Measurements from ENCODE around the gene TNNI3K. TPM values are rescaled to one million over a fixed set of nuclear protein-coding genes. Genes with fewer than 3 reads are reported as not detected.
"Not testable (repeated sequence)": the region's sequence is repeated elsewhere in the genome, so short reads cannot be mapped to it uniquely, and the experiment has no call there.

Gene TNNI3K
- total RNA-seq, 2 experiments from 2014 or later = not detected

- Mint-ChIP-seq H3K27ac (no peak overlapping the region), H3K4me1 (no peaks in the 10 kb centered on the region), H3K4me3 (no peak overlapping the region), H3K36me3 (no peaks in the 10 kb centered on the region), H3K27me3 (no peaks in the 10 kb centered on the region), H3K9me3 (no peaks in the 10 kb centered on the region)
- no peak for DNase-seq
Observed at GRCh38 chr1:74246315-74246714, 11.1 kb downstream of the TNNI3K start.

GRCh38 chr1:74247881-74248528 is 12.8 kb downstream of the TNNI3K start:
- no peak for DNase-seq
- H3K9me3 Mint-ChIP-seq = no peaks in the 10 kb centered on the region
- H3K27me3 Mint-ChIP-seq = no peaks in the 10 kb centered on the region
- H3K4me3 Mint-ChIP-seq = no peak overlapping the region
- no peaks in the 10 kb centered on the region for H3K36me3 Mint-ChIP-seq
- no peaks in the 10 kb centered on the region for H3K4me1 Mint-ChIP-seq
- H3K27ac Mint-ChIP-seq = no peak overlapping the region

DNA sequence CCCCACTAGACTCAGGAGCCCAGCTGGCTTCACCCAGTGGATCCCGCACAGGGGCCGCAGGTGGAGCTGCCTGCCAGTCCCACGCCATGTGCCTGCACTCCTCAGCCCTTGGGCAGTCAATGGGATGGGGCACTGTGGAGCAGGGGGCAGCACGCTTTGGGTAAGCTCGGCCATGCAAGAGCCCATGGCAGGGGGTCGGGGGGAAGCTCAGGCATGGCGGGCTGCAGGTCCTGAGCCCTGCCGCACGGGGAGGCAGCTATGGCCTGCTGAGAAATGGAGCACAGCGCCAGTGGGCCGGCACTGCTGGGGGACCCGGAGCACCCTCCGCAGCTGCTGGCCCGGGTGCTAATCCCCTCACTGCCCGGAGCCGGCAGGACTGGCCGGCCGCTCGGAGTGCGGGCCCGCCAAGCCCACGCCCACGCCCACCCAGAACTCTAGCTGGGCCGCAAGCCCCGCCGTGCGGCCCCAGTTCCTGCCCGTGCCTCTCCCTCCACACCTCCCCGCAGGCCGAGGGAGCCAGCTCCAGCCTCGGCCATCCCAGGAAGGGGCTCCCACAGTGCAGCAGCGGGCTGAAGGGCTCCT is 18.1 kb downstream of the TNNI3K start:
- H3K36me3 Mint-ChIP-seq, DNase-seq, H3K4me1 Mint-ChIP-seq, H3K27me3 Mint-ChIP-seq, H3K27ac Mint-ChIP-seq, H3K4me3 Mint-ChIP-seq, H3K9me3 Mint-ChIP-seq: not testable (repeated sequence)

DNA sequence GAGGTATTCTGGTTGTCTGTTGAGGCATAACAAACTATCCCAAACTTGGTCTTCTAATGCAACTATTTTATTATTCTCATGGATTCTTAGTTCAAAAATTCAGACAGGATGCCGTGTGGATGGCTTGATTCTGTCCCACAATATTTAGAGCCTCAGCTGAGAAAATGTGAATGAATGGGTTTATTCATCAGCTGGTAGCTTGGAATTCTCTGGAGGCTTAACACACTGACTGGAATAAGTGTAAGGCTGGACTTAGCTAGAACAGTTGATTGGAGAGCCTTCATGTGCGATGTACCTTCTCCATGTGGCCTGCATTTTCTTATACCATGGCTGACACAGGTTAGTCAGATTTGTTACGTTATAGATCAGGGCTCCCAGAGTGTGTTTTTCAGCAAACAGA is 30.8 kb downstream of the TNNI3K start:
- H3K4me1 Mint-ChIP-seq = no peaks in the 10 kb centered on the region
- no peaks in the 10 kb centered on the region for H3K9me3 Mint-ChIP-seq
- DNase-seq = no peak
- H3K36me3 Mint-ChIP-seq = no peaks in the 10 kb centered on the region
- no peak overlapping the region for H3K27ac Mint-ChIP-seq
- H3K27me3 Mint-ChIP-seq = no peaks in the 10 kb centered on the region
- no peak overlapping the region for H3K4me3 Mint-ChIP-seq

DNA sequence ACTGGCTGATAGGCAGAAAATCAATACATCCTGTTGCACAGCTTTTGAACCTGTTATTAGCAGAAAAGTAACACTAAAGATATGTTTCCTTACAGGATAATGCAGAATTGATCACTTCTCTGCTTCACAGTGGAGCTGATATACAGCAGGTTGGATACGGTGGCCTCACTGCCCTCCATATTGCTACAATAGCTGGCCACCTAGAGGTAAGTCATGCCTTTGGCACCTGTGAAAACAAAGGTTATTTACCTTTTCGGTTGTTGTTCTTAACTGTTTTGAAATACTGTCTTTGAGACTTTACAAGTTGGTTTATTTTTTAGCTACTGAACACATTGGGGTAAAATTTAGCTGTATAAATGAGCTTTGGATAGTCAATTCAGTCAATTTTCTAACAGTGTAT is 36.3 kb downstream of the TNNI3K start:
- Mint-ChIP-seq H3K27ac (no peak overlapping the region), H3K4me1 (no peaks in the 10 kb centered on the region), H3K27me3 (no peaks in the 10 kb centered on the region), H3K36me3 (no peaks in the 10 kb centered on the region), H3K4me3 (no peak overlapping the region), H3K9me3 (no peaks in the 10 kb centered on the region)
- no peak for DNase-seq

- Mint-ChIP-seq H3K4me1 (no peaks in the 10 kb centered on the region), H3K36me3 (no peaks in the 10 kb centered on the region), H3K4me3 (no peak overlapping the region), H3K9me3 (peaks cover 3% of the 10 kb centered on the region), H3K27ac (no peak overlapping the region), H3K27me3 (no peaks in the 10 kb centered on the region)
- DNase-seq = no peak
Observed at GRCh38 chr1:74280642-74281396, 45.6 kb downstream of the TNNI3K start.

DNA sequence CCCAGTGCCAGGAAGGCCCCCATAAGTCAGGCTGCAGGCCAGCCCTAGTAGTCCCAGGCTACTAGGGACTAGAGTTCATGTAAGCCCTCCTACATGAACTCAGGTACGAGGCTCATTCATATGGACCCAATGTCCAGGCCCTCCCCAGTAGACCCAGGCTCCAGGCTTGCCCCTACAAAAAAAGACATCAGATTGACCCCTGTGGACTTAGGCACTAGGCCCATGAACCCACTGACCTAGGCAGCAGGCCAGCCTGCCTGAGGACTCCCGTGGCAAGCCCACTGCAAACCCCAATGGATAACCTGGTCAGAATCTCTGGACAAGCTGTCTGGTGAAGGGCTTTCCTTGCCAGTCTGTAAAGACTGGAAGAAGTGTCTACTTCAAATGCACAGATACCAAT is 51.2 kb downstream of the TNNI3K start:
- no peak overlapping the region for H3K27ac Mint-ChIP-seq
- no peaks in the 10 kb centered on the region for H3K36me3 Mint-ChIP-seq
- no peaks in the 10 kb centered on the region for H3K4me1 Mint-ChIP-seq
- H3K27me3 Mint-ChIP-seq = no peaks in the 10 kb centered on the region
- H3K4me3 Mint-ChIP-seq = no peak overlapping the region
- DNase-seq = no peak
- peaks cover 9% of the 10 kb centered on the region for H3K9me3 Mint-ChIP-seq

- Mint-ChIP-seq H3K36me3 (no peaks in the 10 kb centered on the region), H3K4me3 (no peak overlapping the region), H3K27me3 (no peaks in the 10 kb centered on the region), H3K4me1 (no peaks in the 10 kb centered on the region), H3K27ac (no peak overlapping the region), H3K9me3 (no peaks in the 10 kb centered on the region)
- no peak for DNase-seq
Observed at GRCh38 chr1:74314438-74314837, 79.3 kb downstream of the TNNI3K start.

- DNase-seq = no peak
- Mint-ChIP-seq H3K27ac (no peak overlapping the region), H3K27me3 (no peaks in the 10 kb centered on the region), H3K9me3 (no peaks in the 10 kb centered on the region), H3K4me1 (no peaks in the 10 kb centered on the region), H3K36me3 (no peaks in the 10 kb centered on the region), H3K4me3 (no peak overlapping the region)
Observed at GRCh38 chr1:74316302-74316701, 81.1 kb downstream of the TNNI3K start.

- Mint-ChIP-seq H3K27me3 (no peaks in the 10 kb centered on the region), H3K4me3 (no peak overlapping the region), H3K4me1 (no peaks in the 10 kb centered on the region), H3K9me3 (no peaks in the 10 kb centered on the region), H3K36me3 (no peaks in the 10 kb centered on the region), H3K27ac (no peak overlapping the region)
- no peak for DNase-seq
Observed at GRCh38 chr1:74317663-74318062, 82.5 kb downstream of the TNNI3K start.

DNA sequence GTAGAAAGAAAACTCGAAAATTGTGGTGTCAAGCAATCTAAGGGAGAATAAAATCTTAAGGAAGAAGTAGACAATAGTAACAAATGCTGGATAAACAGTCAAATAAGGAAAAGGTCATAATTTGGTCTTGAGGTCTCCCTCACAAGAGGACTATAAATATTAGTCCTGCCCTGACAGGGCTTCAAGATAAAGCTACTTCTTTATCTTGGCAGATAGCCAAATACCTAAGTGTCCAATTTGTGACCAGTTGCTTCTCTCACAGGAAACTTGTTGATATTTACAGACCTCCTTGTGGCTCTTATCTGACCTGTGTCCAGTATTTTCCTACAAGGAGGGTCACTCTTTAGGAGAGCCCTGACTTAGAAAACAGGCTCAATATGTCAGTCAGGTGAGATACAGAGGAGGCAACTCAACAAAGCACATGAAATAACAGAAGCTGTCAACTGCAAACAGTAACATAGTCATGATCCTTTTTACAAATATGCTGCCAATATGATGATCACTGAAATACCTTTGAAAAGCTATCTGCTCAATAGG is 88.8 kb downstream of the TNNI3K start:
- H3K4me1 Mint-ChIP-seq = no peaks in the 10 kb centered on the region
- H3K36me3 Mint-ChIP-seq = no peaks in the 10 kb centered on the region
- H3K4me3 Mint-ChIP-seq = no peak overlapping the region
- no peaks in the 10 kb centered on the region for H3K9me3 Mint-ChIP-seq
- H3K27me3 Mint-ChIP-seq = no peaks in the 10 kb centered on the region
- no peak overlapping the region for H3K27ac Mint-ChIP-seq
- no peak for DNase-seq

DNA sequence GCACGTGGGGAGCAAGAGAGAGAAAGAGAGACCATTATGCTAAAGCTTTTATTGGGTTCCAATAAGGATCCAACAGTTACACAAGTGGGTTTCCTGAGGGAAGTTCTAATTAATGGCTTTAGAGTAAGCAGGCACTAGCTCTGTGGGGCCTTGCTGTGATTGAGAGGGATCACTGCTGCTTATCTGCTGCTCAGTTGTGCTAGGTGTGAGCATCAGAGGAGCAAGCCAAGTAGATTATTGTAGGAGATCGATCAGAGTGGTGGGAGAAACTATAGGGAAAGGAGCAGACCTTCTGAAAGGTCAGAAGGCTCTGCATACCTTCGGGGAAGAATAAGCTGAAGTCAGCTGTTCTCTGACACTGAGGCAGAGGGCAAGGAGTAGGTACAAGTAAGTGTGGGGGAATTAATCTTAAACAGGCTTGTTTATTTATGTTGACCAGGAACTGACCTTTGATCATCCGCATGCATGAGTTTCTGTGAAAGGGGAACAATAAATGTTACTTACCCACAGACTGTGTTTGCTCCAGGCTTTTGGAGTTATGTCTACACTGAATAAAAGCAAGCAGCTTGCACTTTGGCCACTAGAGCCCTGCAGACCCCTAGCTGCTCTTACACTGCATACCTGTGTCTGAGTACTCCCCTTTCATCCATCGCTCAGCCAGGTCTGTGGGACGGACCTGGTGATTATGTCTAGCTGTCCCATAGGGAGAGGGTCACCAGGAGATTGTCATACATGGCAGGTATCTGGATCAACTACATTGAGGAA is 89.7 kb downstream of the TNNI3K start:
- Mint-ChIP-seq H3K27me3 (no peaks in the 10 kb centered on the region), H3K4me1 (no peaks in the 10 kb centered on the region), H3K4me3 (no peak overlapping the region), H3K9me3 (no peaks in the 10 kb centered on the region), H3K36me3 (no peaks in the 10 kb centered on the region), H3K27ac (no peak overlapping the region)
- DNase-seq = no peak

DNA sequence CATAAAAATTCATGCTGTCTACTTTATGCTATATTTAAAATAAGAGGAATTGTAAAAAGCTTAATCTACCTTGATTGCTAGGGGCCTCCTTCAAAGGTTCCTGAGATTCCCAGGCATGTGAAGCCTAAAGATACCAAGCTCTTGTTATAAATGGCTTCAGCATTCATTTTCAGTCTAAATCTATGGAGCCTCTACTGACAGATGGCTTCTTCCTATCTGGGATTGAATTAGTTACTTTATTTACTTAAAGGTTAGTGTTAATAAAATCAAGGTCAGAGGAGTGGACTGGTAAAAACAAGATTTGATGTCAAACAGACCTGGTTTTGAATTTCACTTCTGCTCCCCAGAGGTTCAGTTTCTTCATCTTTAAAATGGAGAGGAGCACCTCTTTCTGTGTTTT is 93.7 kb downstream of the TNNI3K start:
- Mint-ChIP-seq H3K4me3 (no peak overlapping the region), H3K36me3 (no peaks in the 10 kb centered on the region), H3K27me3 (no peaks in the 10 kb centered on the region), H3K9me3 (no peaks in the 10 kb centered on the region), H3K4me1 (no peaks in the 10 kb centered on the region), H3K27ac (no peak overlapping the region)
- DNase-seq = no peak

- Mint-ChIP-seq H3K27ac (no peak overlapping the region), H3K4me3 (no peak overlapping the region), H3K4me1 (no peaks in the 10 kb centered on the region), H3K27me3 (no peaks in the 10 kb centered on the region), H3K36me3 (no peaks in the 10 kb centered on the region), H3K9me3 (no peaks in the 10 kb centered on the region)
- DNase-seq = no peak
Observed at GRCh38 chr1:74333244-74333643, 98.1 kb downstream of the TNNI3K start.

GRCh38 chr1:74334147-74334546 is 99.0 kb downstream of the TNNI3K start:
- no peaks in the 10 kb centered on the region for H3K36me3 Mint-ChIP-seq
- H3K4me3 Mint-ChIP-seq = no peak overlapping the region
- no peak for DNase-seq
- no peaks in the 10 kb centered on the region for H3K4me1 Mint-ChIP-seq
- H3K27ac Mint-ChIP-seq = no peak overlapping the region
- H3K9me3 Mint-ChIP-seq = no peaks in the 10 kb centered on the region
- no peaks in the 10 kb centered on the region for H3K27me3 Mint-ChIP-seq
